Stimulated activated CD8-positive, alpha-beta memory T cell treated with anti-CD3 and anti-CD28 coated beads, Interleukin-15, amount 100 ng/mL, for 1 hour (primary cell): ENCODE data around the gene WDR91.
A peak's percentile ranks its signal among the peaks of the same experiment; 100 is the strongest.
"Not testable (repeated sequence)": the region's sequence is repeated elsewhere in the genome, so short reads cannot be mapped to it uniquely, and the experiment has no call there.

Experiments used
- DNase-seq: peaks from one replicate; pipeline ENCODE4 v3.0.0-alpha.2; 2020; ENCODE audit warnings: low read depth

WDR91 gene

GRCh38 chr7:135211179-135211945, at the start of gene WDR91:
TSS of gene WDR91 (minus strand) at chr7:135211526. CDS start at chr7:135211502, 24 bp downstream.
- peak; percentile 92 for DNase-seq

GRCh38 chr7:135260470-135260869, 49.1 kb upstream of the WDR91 start:
- DNase-seq: no peak

- no peak for DNase-seq
Measured at GRCh38 chr7:135259702-135260101, 48.4 kb upstream of the WDR91 start.

- no peak for DNase-seq
Measured at GRCh38 chr7:135258585-135258984, 47.3 kb upstream of the WDR91 start.

GRCh38 chr7:135257790-135258189, 46.5 kb upstream of the WDR91 start:
- no peak for DNase-seq

GRCh38 chr7:135253851-135254771, 42.8 kb upstream of the WDR91 start:
- no peak for DNase-seq

- DNase-seq: no peak
Measured at GRCh38 chr7:135251496-135252391, 40.4 kb upstream of the WDR91 start.

- no peak for DNase-seq
Measured at GRCh38 chr7:135248546-135248945, 37.2 kb upstream of the WDR91 start.

GRCh38 chr7:135247746-135248471, 36.6 kb upstream of the WDR91 start:
- DNase-seq: no peak

- DNase-seq: no peak
Measured at GRCh38 chr7:135246191-135246825, 35.0 kb upstream of the WDR91 start.

- DNase-seq: no peak
Measured at GRCh38 chr7:135245226-135246190, 34.2 kb upstream of the WDR91 start.

- DNase-seq: no peak
Measured at GRCh38 chr7:135242096-135242684, 30.9 kb upstream of the WDR91 start.

- no peak for DNase-seq
Measured at GRCh38 chr7:135240441-135240840, 29.1 kb upstream of the WDR91 start.

- DNase-seq: no peak
Measured at GRCh38 chr7:135239263-135239662, 27.9 kb upstream of the WDR91 start.

GRCh38 chr7:135238112-135238744, 26.9 kb upstream of the WDR91 start:
- no peak for DNase-seq

- no peak for DNase-seq
Measured at GRCh38 chr7:135236727-135237126, 25.4 kb upstream of the WDR91 start.

GRCh38 chr7:135235841-135236240, 24.5 kb upstream of the WDR91 start:
- no peak for DNase-seq

GRCh38 chr7:135234727-135235126, 23.4 kb upstream of the WDR91 start:
- DNase-seq: no peak

- DNase-seq: not testable (repeated sequence)
Measured at GRCh38 chr7:135234095-135234494, 22.8 kb upstream of the WDR91 start.
